Epithelial cell of esophagus (primary cell): ENCODE measurements around the gene NLRP8.

Experiments used
- DNase-seq: peaks from one replicate; pipeline ENCODE4 v3.0.0; 2010; ENCODE audit warnings: low read depth
- H3K4me3 ChIP-seq: 2 replicates; pipeline ENCODE4 v1.5.1; 2011; ENCODE audit warnings: mild to moderate bottlenecking, low read length, control low read depth
- CTCF ChIP-seq: IDR thresholded peaks from 2 replicates; pipeline ENCODE4 v1.5.1; 2011; ENCODE audit warnings: low read depth, mild to moderate bottlenecking, low read length, control low read depth, inconsistent platforms; ENCODE audit not compliant: insufficient read depth; ENCODE audit errors: missing control alignments

NLRP8 gene

GRCh38 chr19:55947532-55947931, at the start of gene NLRP8:
TSS of gene NLRP8 (plus strand) at chr19:55947832.
- DNase-seq: no peak
- H3K4me3 ChIP-seq: no peak within 1 kb of the TSS
- no peak for TF ChIP-seq CTCF

- no peak overlapping the region for H3K4me3 ChIP-seq
- DNase-seq: no peak
- TF ChIP-seq CTCF: no peak
These were observed 48.7 kb upstream of the NLRP8 start for GRCh38 chr19:55898911-55899310.

DNA sequence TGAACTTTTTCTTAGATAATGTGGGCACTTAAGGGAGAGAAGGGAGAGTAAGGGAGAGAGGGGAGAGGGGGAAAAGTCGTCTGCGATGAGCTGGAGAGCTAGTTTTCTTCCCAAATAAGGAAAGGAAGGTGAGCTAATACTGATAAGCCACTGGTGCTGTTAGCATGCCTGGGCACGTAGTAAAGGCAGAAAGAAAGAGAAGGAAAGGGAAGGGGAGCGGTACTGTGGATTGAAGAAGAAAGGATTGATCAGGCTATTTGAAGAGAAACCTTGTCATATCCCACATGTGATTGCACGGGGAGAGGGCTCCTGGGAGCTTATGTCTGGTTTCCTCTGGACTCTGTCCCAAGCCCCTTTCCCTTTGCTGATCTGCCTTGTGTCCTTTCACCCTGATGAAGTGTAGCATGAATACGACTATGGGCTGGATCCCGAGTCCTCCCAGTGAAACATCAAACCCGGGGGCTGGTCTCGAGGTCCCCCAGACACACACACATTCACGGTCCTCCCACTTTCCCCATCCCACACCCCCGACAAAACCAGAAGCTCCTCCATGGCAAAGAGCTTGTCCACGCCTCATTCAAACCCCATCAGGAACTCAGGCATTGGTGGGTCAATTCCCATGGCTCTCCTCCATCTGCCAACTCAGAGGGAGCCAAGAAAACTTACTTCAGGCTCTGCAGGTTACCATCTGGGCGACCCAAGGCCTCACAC, 46.1 kb upstream of the NLRP8 start:
- DNase-seq: no peak
- H3K4me3 ChIP-seq: no peak overlapping the region
- no peak for TF ChIP-seq CTCF

GRCh38 chr19:55902080-55902751, 45.4 kb upstream of the NLRP8 start:
- no peak for TF ChIP-seq CTCF
- no peak for DNase-seq
- H3K4me3 ChIP-seq: no peak overlapping the region

- H3K4me3 ChIP-seq: no peak overlapping the region
- no peak for TF ChIP-seq CTCF
- DNase-seq: no peak
These were observed 40.3 kb upstream of the NLRP8 start for GRCh38 chr19:55907286-55907685.

DNA sequence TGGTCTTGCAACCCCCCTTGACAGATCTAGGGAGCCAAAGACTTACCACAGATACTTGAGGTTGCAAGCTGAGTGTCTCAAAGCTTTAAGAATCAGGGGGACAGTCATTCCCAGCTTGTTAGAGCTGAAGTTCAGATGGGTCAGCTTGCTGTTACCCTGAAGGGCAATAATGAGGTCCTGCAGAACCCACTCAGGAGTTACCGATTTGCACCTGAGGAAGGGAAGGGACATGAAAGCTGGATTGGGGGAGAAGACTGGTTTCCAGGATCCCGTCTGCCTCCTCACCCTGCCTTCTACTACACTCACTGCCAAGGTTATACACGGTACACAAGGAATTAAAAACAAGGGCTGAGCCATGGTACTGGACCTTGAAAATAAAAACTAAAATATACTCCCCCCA, 39.9 kb upstream of the NLRP8 start:
- no peak for TF ChIP-seq CTCF
- no peak for DNase-seq
- H3K4me3 ChIP-seq: no peak overlapping the region

DNA sequence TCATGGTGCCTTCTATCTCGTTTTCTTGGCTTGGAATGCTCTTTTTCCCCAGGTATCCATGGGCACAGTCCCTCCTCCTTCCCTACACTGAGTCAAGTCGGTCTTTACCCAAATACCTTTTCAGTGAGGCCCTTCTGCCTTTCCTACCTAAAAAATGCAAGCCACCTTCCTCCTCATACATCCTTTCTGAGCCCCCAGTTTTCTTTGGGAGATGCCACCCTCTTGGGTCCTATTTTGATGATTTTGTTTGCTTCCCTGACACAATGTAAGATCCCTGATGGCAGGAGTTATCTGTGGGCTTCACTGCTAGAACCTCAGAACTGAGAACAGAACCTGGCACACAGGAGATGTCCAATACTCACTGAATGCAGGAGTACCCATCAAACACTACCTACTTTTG, 37.8 kb upstream of the NLRP8 start:
- no peak for TF ChIP-seq CTCF
- no peak overlapping the region for H3K4me3 ChIP-seq
- no peak for DNase-seq
